OCI-LY7 (cell line): Measurements from ENCODE around the gene PSMA7. TPM values are rescaled to one million over a fixed set of nuclear protein-coding genes. Genes with fewer than 3 reads are reported as not detected.

Experiments
- BruUV-seq: library from RNA; stranded (reverse); fragments of 400-500 nt; replicated peaks from 2 replicates; lab custom pipeline; 2021; lab: Mats Ljungman, UMichigan
- CTCF ChIA-PET: fragments of 300-600 bp; sonication (Branson Sonifier 250); formaldehyde crosslinking; loops from one replicate; lab custom pipeline; 2022; ENCODE audit warnings: antibody characterized with exemption; ENCODE audit not compliant: unreplicated experiment; lab: Charles Lee
- POLR2A ChIA-PET: fragments of 300-600 bp; sonication (Branson Sonifier 250); formaldehyde crosslinking; loops from one replicate; lab custom pipeline; 2022; ENCODE audit warnings: antibody characterized with exemption; lab: Charles Lee
- DNase-seq: peaks from one replicate; pipeline ENCODE4 v3.0.0-alpha.2; 2015; ENCODE audit warnings: low spot score
- H2AFZ ChIP-seq: fragments of 200-600 bp; sonication (generic), shearing (Covaris generic); 2 replicates; pipeline ENCODE4 v1.6.1; 2014; ENCODE audit warnings: mild to moderate bottlenecking, antibody characterized with exemption, low read length, moderate library complexity
- H3K27ac ChIP-seq: fragments of 200-600 bp; sonication (generic); 2 replicates; pipeline ENCODE4 v1.5.1; 2014; ENCODE audit warnings: mixed run types, low read depth, mild to moderate bottlenecking, moderate library complexity, low read length, inconsistent platforms; ENCODE audit not compliant: poor library complexity, severe bottlenecking
- H3K36me3 ChIP-seq: fragments of 200-600 bp; sonication (generic); 2 replicates; pipeline ENCODE4 v1.6.1; 2014; ENCODE audit warnings: mild to moderate bottlenecking, antibody characterized with exemption, low read length, moderate library complexity, mixed read lengths; ENCODE audit not compliant: insufficient read depth
- H3K4me1 ChIP-seq: fragments of 200-600 bp; sonication (generic); 2 replicates; pipeline ENCODE4 v1.5.1; 2014; ENCODE audit warnings: mild to moderate bottlenecking, low read length; ENCODE audit not compliant: insufficient read depth, poor library complexity, severe bottlenecking
- H3K4me2 ChIP-seq: fragments of 200-600 bp; sonication (generic); 2 replicates; pipeline ENCODE4 v1.6.1; 2014; ENCODE audit warnings: mild to moderate bottlenecking, low read length
- H3K4me3 ChIP-seq: fragments of 200-600 bp; sonication (generic); 2 replicates; pipeline ENCODE4 v1.5.1; 2014; ENCODE audit warnings: mild to moderate bottlenecking, low read depth, low read length; ENCODE audit not compliant: poor library complexity, severe bottlenecking
- H3K79me2 ChIP-seq: fragments of 200-600 bp; sonication (generic); 2 replicates; pipeline ENCODE4 v1.6.1; 2016; ENCODE audit warnings: low read depth, mild to moderate bottlenecking, low read length, moderate library complexity, mixed read lengths; ENCODE audit not compliant: insufficient read depth
- H3K9me2 ChIP-seq: fragments of 200-600 bp; sonication (generic); 2 replicates; pipeline ENCODE4 v1.6.1; 2016; ENCODE audit warnings: mild to moderate bottlenecking, low read length, mixed read lengths; ENCODE audit not compliant: insufficient read depth
- H3K9me3 ChIP-seq: fragments of 200-600 bp; sonication (generic); 2 replicates; pipeline ENCODE4 v1.6.1; 2014; ENCODE audit warnings: mild to moderate bottlenecking, mixed run types, low read length, mixed read lengths
- H4K20me1 ChIP-seq: fragments of 200-600 bp; sonication (generic); 2 replicates; pipeline ENCODE4 v1.6.1; 2014; ENCODE audit warnings: mild to moderate bottlenecking, antibody characterized with exemption, low read length, moderate library complexity, mixed read lengths; ENCODE audit not compliant: insufficient read depth
- EZH2phosphoT487 ChIP-seq: fragments of 200-600 bp; sonication (generic); IDR thresholded peaks from 2 replicates; pipeline ENCODE4 v1.6.1; 2018; ENCODE audit warnings: low read depth, borderline replicate concordance, mild to moderate bottlenecking, mixed run types, antibody characterized with exemption, low read length, moderate library complexity, mixed read lengths
- intact Hi-C: fragments of 100-400 bp; cut with micrococcal nuclease; formaldehyde crosslinking; loops from one replicate; pipeline ENCODE4 v1.10.0; 2022; ENCODE audit not compliant: unreplicated experiment
- total RNA-seq, 2 experiments: library from RNA; depleted of rRNA in 1 of 2; stranded (reverse); fragments of >200 nt in 1 of 2; shearing (Covaris generic) in 1 of 2; gene quantifications; 2 replicates each; pipeline ENCODE4 v1.2.3, GENCODE V29; 2014 to 2022
- TF ChIP-seq, protein P1 (sequence below): fragments of 200-600 bp; sonication (generic); conservative IDR thresholded peaks from 2 replicates; pipeline ENCODE4 v1.5.1; 2014; ENCODE audit warnings: mild to moderate bottlenecking, antibody characterized with exemption, low read length, moderate library complexity, mixed read lengths

PSMA7 gene
- total RNA-seq, 2 experiments from 2014 or later: 247 to 266 TPM

DNA sequence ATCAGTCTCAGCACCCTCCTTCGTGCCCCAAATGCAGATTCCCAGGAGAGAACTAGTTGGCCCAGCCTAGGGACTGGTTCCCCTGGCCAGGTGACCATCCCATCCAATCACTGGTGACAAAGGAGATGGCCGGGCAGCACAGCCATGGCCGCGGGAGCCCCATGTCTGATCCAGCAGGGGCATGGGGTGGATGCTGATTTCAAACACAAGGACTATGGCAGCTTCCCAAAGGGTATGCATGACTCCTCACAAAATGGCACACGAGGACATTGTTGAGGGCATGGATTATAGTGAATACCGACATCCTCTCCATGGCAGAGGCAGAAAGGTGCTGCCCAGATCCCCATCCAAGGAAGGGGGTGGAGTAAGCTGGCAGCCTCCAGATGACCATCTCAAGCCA lies 30.8 kb downstream of the PSMA7 start:
- TF ChIP-seq, protein P1, sequence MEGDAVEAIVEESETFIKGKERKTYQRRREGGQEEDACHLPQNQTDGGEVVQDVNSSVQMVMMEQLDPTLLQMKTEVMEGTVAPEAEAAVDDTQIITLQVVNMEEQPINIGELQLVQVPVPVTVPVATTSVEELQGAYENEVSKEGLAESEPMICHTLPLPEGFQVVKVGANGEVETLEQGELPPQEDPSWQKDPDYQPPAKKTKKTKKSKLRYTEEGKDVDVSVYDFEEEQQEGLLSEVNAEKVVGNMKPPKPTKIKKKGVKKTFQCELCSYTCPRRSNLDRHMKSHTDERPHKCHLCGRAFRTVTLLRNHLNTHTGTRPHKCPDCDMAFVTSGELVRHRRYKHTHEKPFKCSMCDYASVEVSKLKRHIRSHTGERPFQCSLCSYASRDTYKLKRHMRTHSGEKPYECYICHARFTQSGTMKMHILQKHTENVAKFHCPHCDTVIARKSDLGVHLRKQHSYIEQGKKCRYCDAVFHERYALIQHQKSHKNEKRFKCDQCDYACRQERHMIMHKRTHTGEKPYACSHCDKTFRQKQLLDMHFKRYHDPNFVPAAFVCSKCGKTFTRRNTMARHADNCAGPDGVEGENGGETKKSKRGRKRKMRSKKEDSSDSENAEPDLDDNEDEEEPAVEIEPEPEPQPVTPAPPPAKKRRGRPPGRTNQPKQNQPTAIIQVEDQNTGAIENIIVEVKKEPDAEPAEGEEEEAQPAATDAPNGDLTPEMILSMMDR: no peak
- TF ChIP-seq EZH2phosphoT487: no peak
- no TSS peak for BruUV-seq
- POLR2A ChIA-PET: no interaction called here
- Histone ChIP-seq H3K4me2 (no peak overlapping the region), H3K4me1 (peaks cover 1% of the 10 kb centered on the region), H2AFZ (no peak overlapping the region), H3K4me3 (no peak overlapping the region), H3K9me3 (peaks cover 16% of the 10 kb centered on the region), H3K79me2 (no peaks in the 10 kb centered on the region), H3K9me2 (no peaks in the 10 kb centered on the region), H3K27ac (no peak overlapping the region), H3K36me3 (no peaks in the 10 kb centered on the region), H4K20me1 (no peaks in the 10 kb centered on the region)
- CTCF ChIA-PET: no interaction called here
- DNase-seq: no peak
- intact Hi-C loops: no loop called here

DNA sequence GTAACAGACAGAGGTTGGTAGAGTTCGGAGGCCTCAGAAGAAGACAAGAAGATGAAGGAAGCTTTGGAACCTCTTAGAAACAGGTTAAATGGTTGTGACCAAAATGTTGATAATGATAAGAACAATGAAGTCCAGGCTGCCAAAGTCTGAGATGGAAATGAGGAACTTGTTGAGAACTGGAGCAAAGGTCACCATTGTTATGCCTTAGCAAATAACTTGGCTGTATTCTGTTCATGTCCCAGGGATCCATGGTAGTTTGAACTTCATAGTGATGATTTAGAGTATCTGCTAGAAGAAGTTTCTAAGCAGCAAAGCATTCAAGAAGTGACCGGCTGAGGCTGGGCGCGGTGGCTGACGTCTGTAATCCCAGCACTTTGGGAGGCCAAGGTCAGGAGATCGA lies 32.0 kb downstream of the PSMA7 start:
- Histone ChIP-seq H4K20me1 (no peaks in the 10 kb centered on the region), H3K36me3 (no peaks in the 10 kb centered on the region), H3K4me2 (no peak overlapping the region), H2AFZ (no peak overlapping the region), H3K9me2 (no peaks in the 10 kb centered on the region), H3K9me3 (peaks cover 16% of the 10 kb centered on the region), H3K4me1 (no peaks in the 10 kb centered on the region), H3K79me2 (no peaks in the 10 kb centered on the region), H3K4me3 (no peak overlapping the region), H3K27ac (no peak overlapping the region)
- ChIA-PET POLR2A (no interaction called here), CTCF (no interaction called here)
- TF ChIP-seq, protein P1: no peak
- no peak for TF ChIP-seq EZH2phosphoT487
- BruUV-seq: no TSS peak
- intact Hi-C loops: no loop called here
- no peak for DNase-seq

DNA sequence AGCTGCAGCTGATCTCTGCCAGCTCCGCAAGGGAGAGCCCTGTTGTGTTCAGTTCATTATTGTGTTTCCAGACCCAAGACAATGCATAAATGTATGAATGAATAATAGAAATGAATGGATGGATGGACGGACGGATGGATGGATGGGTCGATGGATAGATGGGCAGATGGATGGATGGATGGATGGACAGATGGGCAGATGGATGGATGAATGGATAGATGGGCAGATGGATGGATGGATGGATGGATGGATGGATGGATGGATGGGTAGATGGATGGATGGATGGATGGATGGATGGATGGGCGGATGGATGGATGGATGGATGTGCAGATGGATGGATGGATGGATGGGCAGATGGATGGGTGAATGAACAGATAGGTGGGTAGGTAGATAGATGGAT lies 37.6 kb downstream of the PSMA7 start:
- H3K4me2 ChIP-seq: no peak overlapping the region
- DNase-seq: no peak
- intact Hi-C loops: no loop called here
- no peak overlapping the region for H3K27ac ChIP-seq
- ChIA-PET CTCF (no interaction called here), POLR2A (interaction anchor here (0.5 kb wide), 1 partner anchor 69 kb away, joined by 3 read pairs; no protein-coding TSS in a partner anchor)
- H3K9me2 ChIP-seq: no peaks in the 10 kb centered on the region
- no peaks in the 10 kb centered on the region for H3K79me2 ChIP-seq
- TF ChIP-seq, protein P1: no peak
- no peak for TF ChIP-seq EZH2phosphoT487
- no peaks in the 10 kb centered on the region for H4K20me1 ChIP-seq
- H3K4me3 ChIP-seq: no peak overlapping the region
- peaks cover 16% of the 10 kb centered on the region for H3K9me3 ChIP-seq
- BruUV-seq: no TSS peak
- no peaks in the 10 kb centered on the region for H3K4me1 ChIP-seq
- H3K36me3 ChIP-seq: no peaks in the 10 kb centered on the region
- H2AFZ ChIP-seq: no peak overlapping the region
